OCI-LY7 (cell line): ENCODE measurements around the gene PGBD1. TPM values are rescaled to one million over a fixed set of nuclear protein-coding genes. Genes with fewer than 3 reads are reported as not detected.

Experiments
- BruUV-seq: library from RNA; stranded (reverse); fragments of 400-500 nt; replicated peaks from 2 replicates; lab custom pipeline; 2021; lab: Mats Ljungman, UMichigan
- CTCF ChIA-PET: fragments of 300-600 bp; sonication (Branson Sonifier 250); formaldehyde crosslinking; loops from one replicate; lab custom pipeline; 2022; ENCODE audit warnings: antibody characterized with exemption; ENCODE audit not compliant: unreplicated experiment; lab: Charles Lee
- POLR2A ChIA-PET: fragments of 300-600 bp; sonication (Branson Sonifier 250); formaldehyde crosslinking; loops from one replicate; lab custom pipeline; 2022; ENCODE audit warnings: antibody characterized with exemption; lab: Charles Lee
- DNase-seq: peaks from one replicate; pipeline ENCODE4 v3.0.0-alpha.2; 2015; ENCODE audit warnings: low spot score
- H2AFZ ChIP-seq: fragments of 200-600 bp; sonication (generic), shearing (Covaris generic); 2 replicates; pipeline ENCODE4 v1.6.1; 2014; ENCODE audit warnings: mild to moderate bottlenecking, antibody characterized with exemption, low read length, moderate library complexity
- H3K27ac ChIP-seq: fragments of 200-600 bp; sonication (generic); 2 replicates; pipeline ENCODE4 v1.5.1; 2014; ENCODE audit warnings: mixed run types, low read depth, mild to moderate bottlenecking, moderate library complexity, low read length, inconsistent platforms; ENCODE audit not compliant: poor library complexity, severe bottlenecking
- H3K36me3 ChIP-seq: fragments of 200-600 bp; sonication (generic); 2 replicates; pipeline ENCODE4 v1.6.1; 2014; ENCODE audit warnings: mild to moderate bottlenecking, antibody characterized with exemption, low read length, moderate library complexity, mixed read lengths; ENCODE audit not compliant: insufficient read depth
- H3K4me1 ChIP-seq: fragments of 200-600 bp; sonication (generic); 2 replicates; pipeline ENCODE4 v1.5.1; 2014; ENCODE audit warnings: mild to moderate bottlenecking, low read length; ENCODE audit not compliant: insufficient read depth, poor library complexity, severe bottlenecking
- H3K4me2 ChIP-seq: fragments of 200-600 bp; sonication (generic); 2 replicates; pipeline ENCODE4 v1.6.1; 2014; ENCODE audit warnings: mild to moderate bottlenecking, low read length
- H3K4me3 ChIP-seq: fragments of 200-600 bp; sonication (generic); 2 replicates; pipeline ENCODE4 v1.5.1; 2014; ENCODE audit warnings: mild to moderate bottlenecking, low read depth, low read length; ENCODE audit not compliant: poor library complexity, severe bottlenecking
- H3K79me2 ChIP-seq: fragments of 200-600 bp; sonication (generic); 2 replicates; pipeline ENCODE4 v1.6.1; 2016; ENCODE audit warnings: low read depth, mild to moderate bottlenecking, low read length, moderate library complexity, mixed read lengths; ENCODE audit not compliant: insufficient read depth
- H3K9me2 ChIP-seq: fragments of 200-600 bp; sonication (generic); 2 replicates; pipeline ENCODE4 v1.6.1; 2016; ENCODE audit warnings: mild to moderate bottlenecking, low read length, mixed read lengths; ENCODE audit not compliant: insufficient read depth
- H3K9me3 ChIP-seq: fragments of 200-600 bp; sonication (generic); 2 replicates; pipeline ENCODE4 v1.6.1; 2014; ENCODE audit warnings: mild to moderate bottlenecking, mixed run types, low read length, mixed read lengths
- H4K20me1 ChIP-seq: fragments of 200-600 bp; sonication (generic); 2 replicates; pipeline ENCODE4 v1.6.1; 2014; ENCODE audit warnings: mild to moderate bottlenecking, antibody characterized with exemption, low read length, moderate library complexity, mixed read lengths; ENCODE audit not compliant: insufficient read depth
- EZH2phosphoT487 ChIP-seq: fragments of 200-600 bp; sonication (generic); IDR thresholded peaks from 2 replicates; pipeline ENCODE4 v1.6.1; 2018; ENCODE audit warnings: low read depth, borderline replicate concordance, mild to moderate bottlenecking, mixed run types, antibody characterized with exemption, low read length, moderate library complexity, mixed read lengths
- intact Hi-C: fragments of 100-400 bp; cut with micrococcal nuclease; formaldehyde crosslinking; loops from one replicate; pipeline ENCODE4 v1.10.0; 2022; ENCODE audit not compliant: unreplicated experiment
- total RNA-seq, 2 experiments: library from RNA; depleted of rRNA in 1 of 2; stranded (reverse); fragments of >200 nt in 1 of 2; shearing (Covaris generic) in 1 of 2; gene quantifications; 2 replicates each; pipeline ENCODE4 v1.2.3, GENCODE V29; 2014 to 2022
- TF ChIP-seq, protein P1 (sequence below): fragments of 200-600 bp; sonication (generic); conservative IDR thresholded peaks from 2 replicates; pipeline ENCODE4 v1.5.1; 2014; ENCODE audit warnings: mild to moderate bottlenecking, antibody characterized with exemption, low read length, moderate library complexity, mixed read lengths

The PGBD1 gene
- total RNA-seq, 2 experiments from 2014 or later: 1.6 to 3.3 TPM

- ChIA-PET POLR2A (interaction anchor here (2.8 kb wide), 1 partner anchor 11 kb away, joined by 9 read pairs; no protein-coding TSS in a partner anchor), CTCF (no interaction called here)
- H3K4me1 ChIP-seq: peaks cover 14% of the 10 kb centered on the region
- intact Hi-C loops: no loop called here
- no peaks in the 10 kb centered on the region for H4K20me1 ChIP-seq
- no TSS peak for BruUV-seq
- peak overlapping the region; percentile 62; the same call in 1 of the 2 replicates for H2AFZ ChIP-seq
- H3K79me2 ChIP-seq: no peaks in the 10 kb centered on the region
- no peaks in the 10 kb centered on the region for H3K9me2 ChIP-seq
- peak overlapping the region; percentile 89 for H3K4me2 ChIP-seq
- peak overlapping the region; percentile 65 for H3K4me3 ChIP-seq
- DNase-seq: no peak
- peaks cover 16% of the 10 kb centered on the region for H3K9me3 ChIP-seq
- no peak overlapping the region for H3K27ac ChIP-seq
- H3K36me3 ChIP-seq: no peaks in the 10 kb centered on the region
- no peak for TF ChIP-seq EZH2phosphoT487
- TF ChIP-seq, protein P1, sequence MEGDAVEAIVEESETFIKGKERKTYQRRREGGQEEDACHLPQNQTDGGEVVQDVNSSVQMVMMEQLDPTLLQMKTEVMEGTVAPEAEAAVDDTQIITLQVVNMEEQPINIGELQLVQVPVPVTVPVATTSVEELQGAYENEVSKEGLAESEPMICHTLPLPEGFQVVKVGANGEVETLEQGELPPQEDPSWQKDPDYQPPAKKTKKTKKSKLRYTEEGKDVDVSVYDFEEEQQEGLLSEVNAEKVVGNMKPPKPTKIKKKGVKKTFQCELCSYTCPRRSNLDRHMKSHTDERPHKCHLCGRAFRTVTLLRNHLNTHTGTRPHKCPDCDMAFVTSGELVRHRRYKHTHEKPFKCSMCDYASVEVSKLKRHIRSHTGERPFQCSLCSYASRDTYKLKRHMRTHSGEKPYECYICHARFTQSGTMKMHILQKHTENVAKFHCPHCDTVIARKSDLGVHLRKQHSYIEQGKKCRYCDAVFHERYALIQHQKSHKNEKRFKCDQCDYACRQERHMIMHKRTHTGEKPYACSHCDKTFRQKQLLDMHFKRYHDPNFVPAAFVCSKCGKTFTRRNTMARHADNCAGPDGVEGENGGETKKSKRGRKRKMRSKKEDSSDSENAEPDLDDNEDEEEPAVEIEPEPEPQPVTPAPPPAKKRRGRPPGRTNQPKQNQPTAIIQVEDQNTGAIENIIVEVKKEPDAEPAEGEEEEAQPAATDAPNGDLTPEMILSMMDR: no peak
Measured at GRCh38 chr6:28337121-28337520, 55.7 kb downstream of the PGBD1 start.

GRCh38 chr6:28340310-28341095 lies 59.1 kb downstream of the PGBD1 start:
- BruUV-seq: no TSS peak
- POLR2A ChIA-PET: interaction anchor here (0.5 kb wide), 1 partner anchor 450 kb away, joined by 4 read pairs; a partner anchor contains a TSS
- TF ChIP-seq, protein P1: no peak
- TF ChIP-seq EZH2phosphoT487: no peak

More at GRCh38 chr6:28340310-28341095, 59.1 kb downstream of the PGBD1 start:
- H3K9me3 ChIP-seq: peaks cover 16% of the 10 kb centered on the region
- no peaks in the 10 kb centered on the region for H3K36me3 ChIP-seq
- no peak overlapping the region for H3K4me3 ChIP-seq
- DNase-seq: no peak
- H3K4me2 ChIP-seq: no peak overlapping the region
- no peaks in the 10 kb centered on the region for H4K20me1 ChIP-seq
- no peak overlapping the region for H2AFZ ChIP-seq
- H3K9me2 ChIP-seq: no peaks in the 10 kb centered on the region
- CTCF ChIA-PET: no interaction called here
- H3K27ac ChIP-seq: no peak overlapping the region
- H3K4me1 ChIP-seq: peaks cover 14% of the 10 kb centered on the region
- H3K79me2 ChIP-seq: no peaks in the 10 kb centered on the region
- intact Hi-C loops: no loop called here
